Effector memory CD4-positive, alpha-beta T cell (primary cell): ENCODE results near the gene HSPD1.
"Not testable (repeated sequence)": the region's sequence is repeated elsewhere in the genome, so short reads cannot be mapped to it uniquely, and the experiment has no call there.

ENCODE experiments used
- DNase-seq, 3 donors: peaks; one replicate each; pipeline ENCODE4 v3.0.0-alpha.2; 2020
- H3K27ac ChIP-seq: 2 replicates; pipeline ENCODE4 v1.7.0; 2013; ENCODE audit warnings: mild to moderate bottlenecking, low read length, moderate library complexity; ENCODE audit not compliant: insufficient read depth, poor library complexity, severe bottlenecking
- H3K27me3 ChIP-seq: replicated peaks from 2 replicates; pipeline ENCODE4 v1.7.0; 2013; ENCODE audit warnings: mild to moderate bottlenecking, low read length; ENCODE audit not compliant: insufficient read depth, control insufficient read depth, poor library complexity, severe bottlenecking
- H3K36me3 ChIP-seq: 2 replicates; pipeline ENCODE4 v1.7.0; 2013; ENCODE audit warnings: mild to moderate bottlenecking, low read length, moderate library complexity; ENCODE audit not compliant: control insufficient read depth, insufficient read depth
- H3K4me1 ChIP-seq: 2 replicates; pipeline ENCODE4 v1.7.0; 2013; ENCODE audit warnings: low read length, mild to moderate bottlenecking; ENCODE audit not compliant: control insufficient read depth, insufficient read depth, poor library complexity, severe bottlenecking
- H3K4me3 ChIP-seq: 2 replicates; pipeline ENCODE4 v1.7.0; 2013; ENCODE audit warnings: low read length, low read depth, mild to moderate bottlenecking; ENCODE audit not compliant: insufficient read depth, poor library complexity, severe bottlenecking
- H3K9me3 ChIP-seq: 2 replicates; pipeline ENCODE4 v1.7.0; 2013; ENCODE audit warnings: mild to moderate bottlenecking, low read length, moderate library complexity; ENCODE audit not compliant: control insufficient read depth

Gene HSPD1

GRCh38 chr2:197498235-197498936, 1.3 kb downstream of the HSPD1 start:
- no peaks in the 10 kb centered on the region for H3K9me3 ChIP-seq
- H3K4me1 ChIP-seq: peaks cover 23% of the 10 kb centered on the region
- peak overlapping the region; percentile 89 for H3K27ac ChIP-seq
- peak overlapping the region; percentile 83 for H3K4me3 ChIP-seq
- H3K36me3 ChIP-seq: peaks cover 26% of the 10 kb centered on the region
- no peak for DNase-seq
- H3K27me3 ChIP-seq: no peaks in the 10 kb centered on the region

DNA sequence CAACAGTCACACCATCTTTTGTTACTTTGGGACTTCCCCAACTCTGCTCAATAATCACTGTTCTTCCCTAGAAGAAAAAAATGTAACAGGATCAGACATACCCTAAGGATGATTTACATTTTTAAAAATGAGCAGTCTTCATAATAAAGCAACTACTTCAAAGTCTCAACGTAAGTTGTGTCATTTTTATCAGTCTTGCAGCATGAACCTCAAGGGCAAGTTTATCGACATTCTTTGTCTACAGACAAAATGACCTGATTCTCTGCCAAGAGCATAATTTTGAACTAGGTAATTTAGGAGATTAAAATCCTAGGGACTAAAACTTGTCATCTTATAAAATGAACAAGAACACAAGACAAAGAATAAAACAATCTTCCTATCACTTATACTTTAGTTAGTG, 2.3 kb downstream of the HSPD1 start:
- Histone ChIP-seq H3K36me3 (peaks cover 36% of the 10 kb centered on the region), H3K4me1 (peaks cover 23% of the 10 kb centered on the region), H3K27ac (no peak overlapping the region), H3K4me3 (no peak overlapping the region), H3K9me3 (no peaks in the 10 kb centered on the region), H3K27me3 (no peaks in the 10 kb centered on the region)
- no peak for DNase-seq

- H3K4me3 ChIP-seq: no peak overlapping the region
- H3K27ac ChIP-seq: no peak overlapping the region
- H3K9me3 ChIP-seq: no peaks in the 10 kb centered on the region
- no peak for DNase-seq
- no peaks in the 10 kb centered on the region for H3K27me3 ChIP-seq
- peaks cover 23% of the 10 kb centered on the region for H3K4me1 ChIP-seq
- peaks cover 42% of the 10 kb centered on the region for H3K36me3 ChIP-seq
These were observed 2.9 kb downstream of the HSPD1 start for GRCh38 chr2:197496695-197497094.

GRCh38 chr2:197495433-197496134, 4.1 kb downstream of the HSPD1 start:
- Histone ChIP-seq H3K9me3 (no peaks in the 10 kb centered on the region), H3K27ac (no peak overlapping the region), H3K4me3 (no peak overlapping the region), H3K36me3 (peaks cover 53% of the 10 kb centered on the region), H3K27me3 (no peaks in the 10 kb centered on the region), H3K4me1 (peaks cover 23% of the 10 kb centered on the region)
- DNase-seq: no peak

DNA sequence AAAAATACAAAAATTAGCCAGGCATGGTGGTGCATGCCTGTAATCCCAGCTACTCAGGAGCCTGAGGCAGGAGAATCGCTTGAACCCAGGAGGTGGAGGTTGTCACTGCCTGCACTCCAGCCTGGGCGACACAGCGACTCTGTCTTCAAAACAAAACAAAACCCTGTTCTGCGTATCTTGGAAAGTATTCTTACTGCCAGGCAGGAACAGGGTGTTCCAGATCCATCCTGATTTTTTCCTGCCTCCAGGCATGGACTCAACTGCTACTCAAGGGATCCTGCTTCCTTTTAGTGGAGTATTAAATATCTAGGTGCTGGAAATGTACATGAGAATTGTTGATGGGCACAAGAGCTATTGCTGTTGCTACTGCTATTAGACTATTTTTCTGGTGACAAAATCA, 12.3 kb downstream of the HSPD1 start:
- Histone ChIP-seq H3K9me3 (peaks cover 6% of the 10 kb centered on the region), H3K4me1 (no peaks in the 10 kb centered on the region), H3K36me3 (peaks cover 60% of the 10 kb centered on the region), H3K27ac (no peak overlapping the region), H3K4me3 (no peak overlapping the region), H3K27me3 (no peaks in the 10 kb centered on the region)
- DNase-seq: no peak

DNA sequence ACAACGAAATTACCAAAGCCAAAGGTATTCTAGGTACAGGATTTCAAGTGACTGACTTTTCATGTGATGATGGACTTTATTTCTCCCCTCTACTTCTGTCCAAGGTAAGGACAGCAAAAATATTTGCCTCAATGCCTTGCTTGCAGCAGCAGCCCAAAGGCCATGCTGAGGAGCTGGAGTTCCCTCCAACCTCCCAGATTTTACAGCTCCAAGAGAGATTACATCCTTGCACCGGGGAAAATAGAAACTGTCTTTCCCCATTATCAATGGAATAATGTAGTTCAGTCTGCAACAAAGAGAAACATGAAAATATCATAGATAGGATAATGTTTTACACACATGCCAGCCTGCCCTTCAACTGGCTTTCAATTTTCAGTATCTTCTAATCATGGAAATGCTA, 13.5 kb downstream of the HSPD1 start:
- no peaks in the 10 kb centered on the region for H3K4me1 ChIP-seq
- H3K4me3 ChIP-seq: no peak overlapping the region
- no peak for DNase-seq
- no peaks in the 10 kb centered on the region for H3K27me3 ChIP-seq
- H3K36me3 ChIP-seq: peaks cover 48% of the 10 kb centered on the region
- no peak overlapping the region for H3K27ac ChIP-seq
- peaks cover 6% of the 10 kb centered on the region for H3K9me3 ChIP-seq

DNA sequence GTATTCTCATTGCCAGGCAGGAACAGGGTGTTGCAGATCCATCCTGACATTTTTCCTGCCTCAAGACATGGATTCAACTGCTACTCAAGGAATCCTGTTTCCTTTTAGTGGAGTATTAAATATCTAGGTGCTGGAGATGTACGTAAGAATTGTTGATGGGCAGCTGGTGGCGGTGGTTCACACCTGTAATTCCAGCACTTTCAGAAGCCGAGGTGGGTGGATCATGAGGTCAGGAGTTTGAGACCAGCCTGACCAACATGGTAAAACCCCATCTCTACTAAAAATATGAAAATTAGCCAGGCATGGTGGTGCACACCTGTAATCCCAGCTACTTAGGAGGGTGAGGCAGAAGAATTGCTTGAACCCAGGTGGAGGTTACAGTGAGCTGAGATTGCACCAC, 15.4 kb downstream of the HSPD1 start:
- H3K27ac ChIP-seq, H3K9me3 ChIP-seq, H3K27me3 ChIP-seq, DNase-seq, H3K4me1 ChIP-seq, H3K4me3 ChIP-seq: not testable (repeated sequence)
- H3K36me3 ChIP-seq: peaks cover 41% of the 10 kb centered on the region

DNA sequence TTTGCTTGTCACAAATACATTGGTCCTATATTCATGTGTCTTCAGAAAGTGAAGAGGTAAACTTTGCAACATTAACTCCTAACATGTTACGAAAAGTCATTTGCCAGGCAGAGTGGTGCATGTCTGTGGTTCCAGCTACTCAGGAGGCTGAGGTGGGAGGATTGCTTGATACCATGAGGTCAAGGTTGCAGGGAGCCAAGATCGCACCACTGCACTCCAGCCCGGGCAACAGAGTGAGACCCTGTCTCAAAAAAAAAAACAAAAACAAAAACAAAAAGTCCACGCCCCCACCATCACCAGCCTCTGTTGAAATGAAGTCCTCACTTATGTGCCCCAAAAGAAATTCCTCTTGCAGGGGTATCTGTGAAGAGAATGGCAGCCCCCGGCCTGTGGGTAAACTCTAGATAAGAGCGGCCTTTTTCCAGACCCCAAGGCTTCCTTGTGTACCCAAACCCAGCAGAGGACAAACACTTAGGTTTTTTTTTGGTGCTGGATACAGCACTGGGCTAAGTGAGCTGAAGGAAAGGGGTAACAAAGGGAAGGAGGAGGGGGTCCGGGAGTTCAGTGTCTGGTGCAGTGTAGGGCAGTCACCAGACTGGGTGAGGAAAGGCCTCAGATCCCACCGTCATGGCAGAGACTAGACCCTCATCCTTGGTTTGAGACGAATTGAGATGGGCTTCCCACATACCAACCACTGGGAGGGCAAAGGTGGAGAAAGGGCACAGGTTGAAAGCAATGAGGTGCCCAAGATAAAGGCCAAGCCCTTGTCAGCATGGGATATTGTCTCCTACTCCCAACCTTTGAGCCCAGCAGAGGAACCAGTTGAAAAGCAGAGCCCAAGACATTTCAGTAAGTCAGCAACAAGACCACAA, 19.2 kb downstream of the HSPD1 start:
- peaks cover 34% of the 10 kb centered on the region for H3K36me3 ChIP-seq
- DNase-seq: no peak
- H3K9me3 ChIP-seq: peaks cover 6% of the 10 kb centered on the region
- H3K27ac ChIP-seq: no peak overlapping the region
- H3K4me3 ChIP-seq: no peak overlapping the region
- no peaks in the 10 kb centered on the region for H3K4me1 ChIP-seq
- no peaks in the 10 kb centered on the region for H3K27me3 ChIP-seq

DNA sequence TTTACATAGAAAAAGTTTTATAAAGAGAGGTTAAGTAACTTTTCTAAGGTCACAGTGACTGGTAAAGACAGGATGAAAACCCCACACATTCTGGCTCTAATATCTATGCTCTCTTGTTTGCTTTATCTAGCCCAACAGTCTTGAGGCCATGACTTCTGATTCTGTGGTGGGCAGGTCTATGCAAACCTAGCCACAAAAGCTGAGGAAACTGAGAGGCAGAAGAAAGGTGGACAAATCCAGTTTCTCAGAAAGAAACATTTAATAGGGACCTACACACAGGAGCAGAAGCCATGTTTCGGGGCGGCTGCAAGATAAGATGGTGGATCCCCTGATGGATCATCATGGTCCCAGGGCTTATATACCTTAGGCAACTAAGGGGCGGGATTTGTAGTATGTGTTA, 21.8 kb downstream of the HSPD1 start:
- Histone ChIP-seq H3K27me3 (no peaks in the 10 kb centered on the region), H3K4me1 (no peaks in the 10 kb centered on the region), H3K36me3 (peaks cover 54% of the 10 kb centered on the region), H3K9me3 (no peaks in the 10 kb centered on the region), H3K4me3 (no peak overlapping the region), H3K27ac (no peak overlapping the region)
- no peak for DNase-seq

GRCh38 chr2:197472166-197472565, 27.5 kb downstream of the HSPD1 start:
- Histone ChIP-seq H3K27me3 (no peaks in the 10 kb centered on the region), H3K9me3 (no peaks in the 10 kb centered on the region), H3K36me3 (peaks cover 63% of the 10 kb centered on the region), H3K4me3 (no peak overlapping the region), H3K27ac (no peak overlapping the region), H3K4me1 (no peaks in the 10 kb centered on the region)
- no peak for DNase-seq
